ENCODE results near the gene SLC44A3.

The SLC44A3 gene

GRCh38 chr1:94819945-94820746, at the start of gene SLC44A3:
TSS of gene SLC44A3 (plus strand) at chr1:94820357. CDS start at chr1:94820452, 95 bp downstream.
- peak; percentile 28 for DNase-seq
- in situ Hi-C loops (cut with MboI; ENCODE audit: low pct_unique_long_range_greater_than_20kb, low sequenced_read_pairs): no loop called here

GRCh38 chr1:94772230-94772641, 47.9 kb upstream of the SLC44A3 start:
- in situ Hi-C loops (cut with MboI; ENCODE audit: low pct_unique_long_range_greater_than_20kb, low sequenced_read_pairs): no loop called here
- no peak for DNase-seq

GRCh38 chr1:94772845-94773244, 47.3 kb upstream of the SLC44A3 start:
- in situ Hi-C loops (cut with MboI; ENCODE audit: low pct_unique_long_range_greater_than_20kb, low sequenced_read_pairs): no loop called here
- DNase-seq: peak; percentile 55

GRCh38 chr1:94773296-94773809, 46.8 kb upstream of the SLC44A3 start:
- in situ Hi-C loops (cut with MboI; ENCODE audit: low pct_unique_long_range_greater_than_20kb, low sequenced_read_pairs): no loop called here
- no peak for DNase-seq

GRCh38 chr1:94773931-94774422, 46.2 kb upstream of the SLC44A3 start:
- no peak for DNase-seq
- in situ Hi-C loops (cut with MboI; ENCODE audit: low pct_unique_long_range_greater_than_20kb, low sequenced_read_pairs): no loop called here

- in situ Hi-C loops (cut with MboI; ENCODE audit: low pct_unique_long_range_greater_than_20kb, low sequenced_read_pairs): no loop called here
- no peak for DNase-seq
Measured at GRCh38 chr1:94776474-94776873, 43.7 kb upstream of the SLC44A3 start.

GRCh38 chr1:94777281-94777680, 42.9 kb upstream of the SLC44A3 start:
- DNase-seq: no peak
- in situ Hi-C loops (cut with MboI; ENCODE audit: low pct_unique_long_range_greater_than_20kb, low sequenced_read_pairs): no loop called here

GRCh38 chr1:94778808-94779207, 41.3 kb upstream of the SLC44A3 start:
- no peak for DNase-seq
- in situ Hi-C loops (cut with MboI; ENCODE audit: low pct_unique_long_range_greater_than_20kb, low sequenced_read_pairs): no loop called here

- DNase-seq: no peak
- in situ Hi-C loops (cut with MboI; ENCODE audit: low pct_unique_long_range_greater_than_20kb, low sequenced_read_pairs): no loop called here
Measured at GRCh38 chr1:94783342-94784189, 36.6 kb upstream of the SLC44A3 start.

- in situ Hi-C loops (cut with MboI; ENCODE audit: low pct_unique_long_range_greater_than_20kb, low sequenced_read_pairs): no loop called here
- DNase-seq: no peak
Measured at GRCh38 chr1:94784190-94784515, 36.0 kb upstream of the SLC44A3 start.

GRCh38 chr1:94787691-94788090, 32.5 kb upstream of the SLC44A3 start:
- in situ Hi-C loops (cut with MboI; ENCODE audit: low pct_unique_long_range_greater_than_20kb, low sequenced_read_pairs): no loop called here
- no peak for DNase-seq

- DNase-seq: no peak
- in situ Hi-C loops (cut with MboI; ENCODE audit: low pct_unique_long_range_greater_than_20kb, low sequenced_read_pairs): no loop called here
Measured at GRCh38 chr1:94790246-94790645, 29.9 kb upstream of the SLC44A3 start.

- in situ Hi-C loops (cut with MboI; ENCODE audit: low pct_unique_long_range_greater_than_20kb, low sequenced_read_pairs): no loop called here
- DNase-seq: no peak
Measured at GRCh38 chr1:94790670-94791069, 29.5 kb upstream of the SLC44A3 start.

GRCh38 chr1:94792473-94793295, 27.5 kb upstream of the SLC44A3 start:
- in situ Hi-C loops (cut with MboI; ENCODE audit: low pct_unique_long_range_greater_than_20kb, low sequenced_read_pairs): no loop called here
- peak; percentile 74 for DNase-seq

- in situ Hi-C loops (cut with MboI; ENCODE audit: low pct_unique_long_range_greater_than_20kb, low sequenced_read_pairs): no loop called here
- no peak for DNase-seq
Measured at GRCh38 chr1:94793296-94793656, 26.9 kb upstream of the SLC44A3 start.

- DNase-seq: peak; percentile 78
- in situ Hi-C loops (cut with MboI; ENCODE audit: low pct_unique_long_range_greater_than_20kb, low sequenced_read_pairs): no loop called here
Measured at GRCh38 chr1:94795434-94795833, 24.7 kb upstream of the SLC44A3 start.

GRCh38 chr1:94796266-94796665, 23.9 kb upstream of the SLC44A3 start:
- no peak for DNase-seq
- in situ Hi-C loops (cut with MboI; ENCODE audit: low pct_unique_long_range_greater_than_20kb, low sequenced_read_pairs): no loop called here

- in situ Hi-C loops (cut with MboI; ENCODE audit: low pct_unique_long_range_greater_than_20kb, low sequenced_read_pairs): no loop called here
- no peak for DNase-seq
Measured at GRCh38 chr1:94797291-94797690, 22.9 kb upstream of the SLC44A3 start.

GRCh38 chr1:94798054-94798453, 22.1 kb upstream of the SLC44A3 start:
- in situ Hi-C loops (cut with MboI; ENCODE audit: low pct_unique_long_range_greater_than_20kb, low sequenced_read_pairs): no loop called here
- DNase-seq: no peak
